ENCODE results near the gene WDR90. TPM values are rescaled to one million over a fixed set of nuclear protein-coding genes. Genes with fewer than 3 reads are reported as not detected.

WDR90 gene
- total RNA-seq, 1 experiment from 2014 or later = 57.8 TPM

GRCh38 chr16:659618-660017, 10.5 kb downstream of the WDR90 start:
- BruUV-seq (replicated peaks) = no TSS peak
- H3K9me3 Mint-ChIP-seq (ENCODE audit: unreplicated experiment) = no peaks in the 10 kb centered on the region
- H3K27ac Mint-ChIP-seq (ENCODE audit: unreplicated experiment) = no peak overlapping the region
- no peak for TF ChIP-seq CTCF (IDR thresholded peaks at IDR 0.05; ENCODE audit: insufficient read depth in 1 of 2, low read depth in 1 of 2, low read length in 1 of 2, severe bottlenecking in 1 of 2, unreplicated experiment in 1 of 2)
- no peaks in the 10 kb centered on the region for H3K27me3 ChIP-seq (replicated peaks; ENCODE audit: control insufficient read depth, insufficient read depth, low read length)
- ChIA-PET POLR2A (no interaction called here), CTCF (no interaction called here)
- H3K4me3 ChIP-seq (ENCODE audit: low read depth, low read length) = no peak overlapping the region
- no peaks in the 10 kb centered on the region for H3K36me3 Mint-ChIP-seq (ENCODE audit: insufficient read depth, unreplicated experiment)
- intact Hi-C loops (cut with micrococcal nuclease; ENCODE audit: unreplicated experiment) = no loop called here
- no peaks in the 10 kb centered on the region for H3K4me1 ChIP-seq
- no peaks in the 10 kb centered on the region for H3K27me3 Mint-ChIP-seq (ENCODE audit: insufficient read depth, unreplicated experiment)
- DNase-seq = no peak
- H3K36me3 ChIP-seq (ENCODE audit: control insufficient read depth, insufficient read depth, low read length) = no peaks in the 10 kb centered on the region; the same call in 1 of the 2 replicates
- H3K9me3 ChIP-seq = no peaks in the 10 kb centered on the region
- H3K4me1 Mint-ChIP-seq (ENCODE audit: low read depth, unreplicated experiment) = no peaks in the 10 kb centered on the region
- H3K4me3 Mint-ChIP-seq (ENCODE audit: unreplicated experiment) = no peak overlapping the region

- Mint-ChIP-seq H3K27ac (ENCODE audit: unreplicated experiment) (no peak overlapping the region), H3K36me3 (ENCODE audit: insufficient read depth, unreplicated experiment) (no peaks in the 10 kb centered on the region), H3K4me3 (ENCODE audit: unreplicated experiment) (no peak overlapping the region), H3K4me1 (ENCODE audit: low read depth, unreplicated experiment) (no peaks in the 10 kb centered on the region), H3K27me3 (ENCODE audit: insufficient read depth, unreplicated experiment) (no peaks in the 10 kb centered on the region), H3K9me3 (ENCODE audit: unreplicated experiment) (no peaks in the 10 kb centered on the region)
- Histone ChIP-seq H3K4me3 (ENCODE audit: low read depth, low read length) (no peak overlapping the region), H3K36me3 (ENCODE audit: control insufficient read depth, insufficient read depth, low read length) (no peaks in the 10 kb centered on the region; the same call in 1 of the 2 replicates), H3K9me3 (no peaks in the 10 kb centered on the region), H3K4me1 (no peaks in the 10 kb centered on the region), H3K27me3 (replicated peaks; ENCODE audit: control insufficient read depth, insufficient read depth, low read length) (no peaks in the 10 kb centered on the region)
- intact Hi-C loops (cut with micrococcal nuclease; ENCODE audit: unreplicated experiment) = no loop called here
- no peak for DNase-seq
- no TSS peak for BruUV-seq (replicated peaks)
- TF ChIP-seq CTCF (IDR thresholded peaks at IDR 0.05; ENCODE audit: insufficient read depth in 1 of 2, low read depth in 1 of 2, low read length in 1 of 2, severe bottlenecking in 1 of 2, unreplicated experiment in 1 of 2) = no peak
- CTCF ChIA-PET = no interaction called here
- POLR2A ChIA-PET = no interaction called here
Measured at GRCh38 chr16:660132-660458, 10.9 kb downstream of the WDR90 start.

- no peaks in the 10 kb centered on the region for H3K4me1 Mint-ChIP-seq (ENCODE audit: low read depth, unreplicated experiment)
- Histone ChIP-seq H3K9me3 (no peaks in the 10 kb centered on the region), H3K36me3 (ENCODE audit: control insufficient read depth, insufficient read depth, low read length) (no peaks in the 10 kb centered on the region; the same call in 1 of the 2 replicates), H3K4me3 (ENCODE audit: low read depth, low read length) (no peak overlapping the region), H3K4me1 (no peaks in the 10 kb centered on the region), H3K27me3 (replicated peaks; ENCODE audit: control insufficient read depth, insufficient read depth, low read length) (no peaks in the 10 kb centered on the region)
- no peak overlapping the region for H3K27ac Mint-ChIP-seq (ENCODE audit: unreplicated experiment)
- ChIA-PET CTCF (no interaction called here), POLR2A (no interaction called here)
- intact Hi-C loops (cut with micrococcal nuclease; ENCODE audit: unreplicated experiment) = no loop called here
- TF ChIP-seq CTCF (IDR thresholded peaks at IDR 0.05; ENCODE audit: insufficient read depth in 1 of 2, low read depth in 1 of 2, low read length in 1 of 2, severe bottlenecking in 1 of 2, unreplicated experiment in 1 of 2) = no peak
- DNase-seq = peak in 1 of 2 experiments; percentile 51
- no peaks in the 10 kb centered on the region for H3K9me3 Mint-ChIP-seq (ENCODE audit: unreplicated experiment)
- no peaks in the 10 kb centered on the region for H3K36me3 Mint-ChIP-seq (ENCODE audit: insufficient read depth, unreplicated experiment)
- no peaks in the 10 kb centered on the region for H3K27me3 Mint-ChIP-seq (ENCODE audit: insufficient read depth, unreplicated experiment)
- H3K4me3 Mint-ChIP-seq (ENCODE audit: unreplicated experiment) = no peak overlapping the region
- BruUV-seq (replicated peaks) = no TSS peak
Measured at GRCh38 chr16:660459-661183, 11.5 kb downstream of the WDR90 start.

All from Caco-2 (cell line).